Liver (tissue), 9 donors: ENCODE results near the gene PCAT7. TPM values are rescaled to one million over a fixed set of nuclear protein-coding genes. Genes with fewer than 3 reads are reported as not detected.

Source experiments
- DNase-seq: peaks from one replicate; pipeline ENCODE4 v3.0.0-alpha.2; 2017; ENCODE audit warnings: low spot score
- H3K27ac ChIP-seq, 2 donors: one replicate each; pipeline ENCODE4 v1.7.0; 2013; ENCODE audit warnings: inconsistent platforms in 2 of 2, low read length in 2 of 2, control low read depth in 1 of 2, low read depth in 1 of 2, mild to moderate bottlenecking in 1 of 2
- H3K27me3 ChIP-seq, 4 donors: one replicate each; pipeline versions ENCODE4 v1.6.1 to v1.7.0; 2013; ENCODE audit warnings: low read length in 3 of 4, inconsistent platforms in 1 of 4, mild to moderate bottlenecking in 1 of 4, moderate library complexity in 1 of 4; ENCODE audit not compliant: control insufficient read depth in 4 of 4, insufficient read depth in 4 of 4
- H3K36me3 ChIP-seq, 4 donors: one replicate each; pipeline versions ENCODE4 v1.6.1 to v1.7.0; 2013; ENCODE audit warnings: low read length in 3 of 4, mild to moderate bottlenecking in 3 of 4, low read depth in 1 of 4, moderate library complexity in 1 of 4; ENCODE audit not compliant: control insufficient read depth in 4 of 4, insufficient read depth in 3 of 4
- H3K4me1 ChIP-seq, 4 donors: one replicate each; pipeline versions ENCODE4 v1.6.1 to v1.7.0; 2013; ENCODE audit warnings: low read length in 3 of 4, mild to moderate bottlenecking in 3 of 4, moderate library complexity in 1 of 4; ENCODE audit not compliant: control insufficient read depth in 4 of 4, insufficient read depth in 4 of 4
- H3K4me3 ChIP-seq, 3 donors: one replicate each; pipeline versions ENCODE4 v1.6.1 to v1.7.0; 2013; ENCODE audit warnings: low read length in 3 of 3, control low read depth in 1 of 3, low read depth in 1 of 3, mild to moderate bottlenecking in 1 of 3
- H3K9ac ChIP-seq, 2 donors: one replicate each; pipeline ENCODE4 v1.7.0; 2013; ENCODE audit warnings: low read length in 2 of 2, mild to moderate bottlenecking in 2 of 2, moderate library complexity in 2 of 2, control low read depth in 1 of 2, low read depth in 1 of 2
- H3K9me3 ChIP-seq, 4 donors: one replicate each; pipeline versions ENCODE4 v1.6.1 to v1.7.0; 2013; ENCODE audit warnings: low read length in 3 of 4; ENCODE audit not compliant: control insufficient read depth in 4 of 4
- EGR1 ChIP-seq, 2 donors: IDR thresholded peaks; 2 replicates each; pipeline ENCODE4 v1.6.1; 2016 to 2018; ENCODE audit warnings: antibody characterized with exemption in 2 of 2, low read depth in 2 of 2
- FOXA1 ChIP-seq: IDR thresholded peaks from 2 replicates; pipeline ENCODE4 v1.6.1; 2016; ENCODE audit warnings: antibody characterized with exemption
- FOXA2 ChIP-seq: IDR thresholded peaks from 2 replicates; pipeline ENCODE4 v1.6.1; 2016; ENCODE audit warnings: antibody characterized with exemption
- GABPA ChIP-seq, 2 donors: IDR thresholded peaks in 1 of 2; conservative IDR thresholded peaks in 1 of 2; 2 replicates each; pipeline ENCODE4 v1.6.1; 2016; ENCODE audit warnings: antibody characterized with exemption in 2 of 2, mild to moderate bottlenecking in 1 of 2, moderate library complexity in 1 of 2
- HNF4A ChIP-seq, 2 donors: conservative IDR thresholded peaks; 2 replicates each; pipeline ENCODE4 v1.6.1; 2016; ENCODE audit warnings: antibody characterized with exemption in 2 of 2, mild to moderate bottlenecking in 2 of 2
- HNF4G ChIP-seq: IDR thresholded peaks from 2 replicates; pipeline ENCODE4 v1.6.1; 2016; ENCODE audit warnings: antibody characterized with exemption
- JUND ChIP-seq, 2 donors: IDR thresholded peaks; 2 replicates each; pipeline ENCODE4 v1.6.1; 2016; ENCODE audit warnings: antibody characterized with exemption in 2 of 2
- NR2F2 ChIP-seq: IDR thresholded peaks from 2 replicates; pipeline ENCODE4 v1.6.1; 2016; ENCODE audit warnings: antibody characterized with exemption
- RAD21 ChIP-seq, 2 donors: IDR thresholded peaks; 2 replicates each; pipeline ENCODE4 v1.6.1; 2016; ENCODE audit warnings: antibody characterized with exemption in 2 of 2, mild to moderate bottlenecking in 2 of 2
- RXRA ChIP-seq, 2 donors: IDR thresholded peaks; 2 replicates each; pipeline ENCODE4 v1.6.1; 2017 to 2018; ENCODE audit warnings: antibody characterized with exemption in 2 of 2, mild to moderate bottlenecking in 1 of 2
- SP1 ChIP-seq: IDR thresholded peaks from 2 replicates; pipeline ENCODE4 v1.6.1; 2018; ENCODE audit warnings: antibody characterized with exemption, mild to moderate bottlenecking
- TAF1 ChIP-seq: conservative IDR thresholded peaks from 2 replicates; pipeline ENCODE4 v1.6.1; 2016; ENCODE audit warnings: antibody characterized with exemption, mild to moderate bottlenecking
- YY1 ChIP-seq: IDR thresholded peaks from 2 replicates; pipeline ENCODE4 v1.6.1; 2016; ENCODE audit warnings: antibody characterized with exemption, mild to moderate bottlenecking
- WGBS: extraction: QIAGEN DNeasy Blood & Tissue Kit; methylation state at CpG from one replicate; pipeline ENCODE4 v1.1.7; 2013; 5-methylcytosine and 5-hydroxymethylcytosine counted together
- polyA plus RNA-seq, 2 donors: library from polyadenylated mRNA; stranded (reverse) in 1 of 2; unstranded in 1 of 2; fragments of 200-250 nt in 1 of 2; fragments of >200 nt in 1 of 2; fragmentation: Nextera tagmentation in 1 of 2; extraction: Ambion mirVana in 1 of 2; gene quantifications; one replicate each; pipeline versions ENCODE4 v1.2.1 to v1.2.3, GENCODE V29; 2013 to 2015
- total RNA-seq, 2 donors: library from RNA; depleted of rRNA; stranded (reverse); fragments of >200 nt; gene quantifications; one replicate each; pipeline ENCODE4 v1.2.3, GENCODE V29; 2014
- TF ChIP-seq, protein P1 (sequence below): IDR thresholded peaks from 2 replicates; pipeline ENCODE4 v1.6.1; 2016; ENCODE audit warnings: antibody characterized with exemption, mild to moderate bottlenecking
- TF ChIP-seq, protein P2 (sequence below): IDR thresholded peaks from 2 replicates; pipeline ENCODE4 v1.6.1; 2016; ENCODE audit warnings: antibody characterized with exemption
- TF ChIP-seq, protein P3 (sequence below): IDR thresholded peaks from 2 replicates; pipeline ENCODE4 v1.6.1; 2016; ENCODE audit warnings: antibody characterized with exemption
- TF ChIP-seq, protein P4 (sequence below): IDR thresholded peaks from 2 replicates; pipeline ENCODE4 v1.6.1; 2016; ENCODE audit warnings: antibody characterized with exemption
- TF ChIP-seq, protein P5 (sequence below): fragments of 150-350 bp; IDR thresholded peaks from 2 replicates; pipeline ENCODE4 v1.5.1; 2017; ENCODE audit warnings: improper control_type of control experiment, low read depth, low read length; ENCODE audit not compliant: missing input control
- donor health status: healthy.
- donor health status: healthy.
- donor health status: healthy.
- donor health status: healthy.
- donor health status: healthy.

The PCAT7 gene
- total and polyA plus RNA-seq, 4 donors = 0.19 to 0.95 (median 0.69) TPM

DNA sequence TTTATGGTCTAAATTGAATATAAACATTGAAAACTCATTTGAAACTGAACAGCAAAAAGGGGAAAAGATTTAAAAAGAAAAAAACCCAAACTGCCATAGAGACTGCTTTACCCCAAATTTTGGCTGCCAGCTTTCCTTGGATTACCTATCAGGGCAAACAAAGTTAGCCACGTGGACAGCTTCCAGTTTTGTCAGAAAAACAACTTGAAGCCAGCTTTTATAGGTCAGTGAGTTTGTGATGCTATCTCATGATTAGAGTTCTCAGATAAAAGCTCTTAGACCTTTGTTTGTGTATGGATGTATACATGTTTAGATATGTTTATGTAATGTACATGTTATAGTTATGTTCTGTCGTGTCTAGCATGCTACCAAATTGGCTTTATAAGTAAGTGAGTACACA lies 22.7 kb downstream of the PCAT7 start:
- peaks cover 0 to 17% (median 13%) of the 10 kb centered on the region in 4 donors for H3K4me1 ChIP-seq
- WGBS = 20% methylated on average over 2 of the region's 2 CpGs
- no peaks in the 10 kb centered on the region for H3K27me3 ChIP-seq
- H3K27ac ChIP-seq = peak overlapping the region; percentile 39 to 57
- H3K4me3 ChIP-seq = no peak overlapping the region
- no peak for DNase-seq
- TF ChIP-seq TAF1 (no peak), RAD21 (IDR thresholded peaks at IDR 0.05) (peak in 1 of 2 donors; percentile 16), JUND (IDR thresholded peaks at IDR 0.05) (no peak), EGR1 (IDR thresholded peaks at IDR 0.05; ENCODE audit: low read depth in 2 of 2) (no peak), YY1 (peak; percentile 25), FOXA1 (no peak), HNF4G (no peak), NR2F2 (no peak), RXRA (IDR thresholded peaks at IDR 0.05) (peak in 1 of 2 donors; percentile 40), SP1 (peak; percentile 26), HNF4A (conservative IDR thresholded peaks at IDR 0.05) (peak; percentile 14 to 25), FOXA2 (no peak), GABPA (IDR thresholded peaks at IDR 0.05 in 1 of 2, conservative IDR thresholded peaks at IDR 0.05 in 1 of 2) (no peak)
- TF ChIP-seq, protein P1, sequence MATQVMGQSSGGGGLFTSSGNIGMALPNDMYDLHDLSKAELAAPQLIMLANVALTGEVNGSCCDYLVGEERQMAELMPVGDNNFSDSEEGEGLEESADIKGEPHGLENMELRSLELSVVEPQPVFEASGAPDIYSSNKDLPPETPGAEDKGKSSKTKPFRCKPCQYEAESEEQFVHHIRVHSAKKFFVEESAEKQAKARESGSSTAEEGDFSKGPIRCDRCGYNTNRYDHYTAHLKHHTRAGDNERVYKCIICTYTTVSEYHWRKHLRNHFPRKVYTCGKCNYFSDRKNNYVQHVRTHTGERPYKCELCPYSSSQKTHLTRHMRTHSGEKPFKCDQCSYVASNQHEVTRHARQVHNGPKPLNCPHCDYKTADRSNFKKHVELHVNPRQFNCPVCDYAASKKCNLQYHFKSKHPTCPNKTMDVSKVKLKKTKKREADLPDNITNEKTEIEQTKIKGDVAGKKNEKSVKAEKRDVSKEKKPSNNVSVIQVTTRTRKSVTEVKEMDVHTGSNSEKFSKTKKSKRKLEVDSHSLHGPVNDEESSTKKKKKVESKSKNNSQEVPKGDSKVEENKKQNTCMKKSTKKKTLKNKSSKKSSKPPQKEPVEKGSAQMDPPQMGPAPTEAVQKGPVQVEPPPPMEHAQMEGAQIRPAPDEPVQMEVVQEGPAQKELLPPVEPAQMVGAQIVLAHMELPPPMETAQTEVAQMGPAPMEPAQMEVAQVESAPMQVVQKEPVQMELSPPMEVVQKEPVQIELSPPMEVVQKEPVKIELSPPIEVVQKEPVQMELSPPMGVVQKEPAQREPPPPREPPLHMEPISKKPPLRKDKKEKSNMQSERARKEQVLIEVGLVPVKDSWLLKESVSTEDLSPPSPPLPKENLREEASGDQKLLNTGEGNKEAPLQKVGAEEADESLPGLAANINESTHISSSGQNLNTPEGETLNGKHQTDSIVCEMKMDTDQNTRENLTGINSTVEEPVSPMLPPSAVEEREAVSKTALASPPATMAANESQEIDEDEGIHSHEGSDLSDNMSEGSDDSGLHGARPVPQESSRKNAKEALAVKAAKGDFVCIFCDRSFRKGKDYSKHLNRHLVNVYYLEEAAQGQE = no peak
- TF ChIP-seq, protein P2, sequence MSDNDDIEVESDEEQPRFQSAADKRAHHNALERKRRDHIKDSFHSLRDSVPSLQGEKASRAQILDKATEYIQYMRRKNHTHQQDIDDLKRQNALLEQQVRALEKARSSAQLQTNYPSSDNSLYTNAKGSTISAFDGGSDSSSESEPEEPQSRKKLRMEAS = no peak
- TF ChIP-seq, protein P3, sequence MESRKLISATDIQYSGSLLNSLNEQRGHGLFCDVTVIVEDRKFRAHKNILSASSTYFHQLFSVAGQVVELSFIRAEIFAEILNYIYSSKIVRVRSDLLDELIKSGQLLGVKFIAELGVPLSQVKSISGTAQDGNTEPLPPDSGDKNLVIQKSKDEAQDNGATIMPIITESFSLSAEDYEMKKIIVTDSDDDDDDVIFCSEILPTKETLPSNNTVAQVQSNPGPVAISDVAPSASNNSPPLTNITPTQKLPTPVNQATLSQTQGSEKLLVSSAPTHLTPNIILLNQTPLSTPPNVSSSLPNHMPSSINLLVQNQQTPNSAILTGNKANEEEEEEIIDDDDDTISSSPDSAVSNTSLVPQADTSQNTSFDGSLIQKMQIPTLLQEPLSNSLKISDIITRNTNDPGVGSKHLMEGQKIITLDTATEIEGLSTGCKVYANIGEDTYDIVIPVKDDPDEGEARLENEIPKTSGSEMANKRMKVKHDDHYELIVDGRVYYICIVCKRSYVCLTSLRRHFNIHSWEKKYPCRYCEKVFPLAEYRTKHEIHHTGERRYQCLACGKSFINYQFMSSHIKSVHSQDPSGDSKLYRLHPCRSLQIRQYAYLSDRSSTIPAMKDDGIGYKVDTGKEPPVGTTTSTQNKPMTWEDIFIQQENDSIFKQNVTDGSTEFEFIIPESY = no peak
- TF ChIP-seq, protein P4, sequence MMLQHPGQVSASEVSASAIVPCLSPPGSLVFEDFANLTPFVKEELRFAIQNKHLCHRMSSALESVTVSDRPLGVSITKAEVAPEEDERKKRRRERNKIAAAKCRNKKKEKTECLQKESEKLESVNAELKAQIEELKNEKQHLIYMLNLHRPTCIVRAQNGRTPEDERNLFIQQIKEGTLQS = no peak
- TF ChIP-seq, protein P5, sequence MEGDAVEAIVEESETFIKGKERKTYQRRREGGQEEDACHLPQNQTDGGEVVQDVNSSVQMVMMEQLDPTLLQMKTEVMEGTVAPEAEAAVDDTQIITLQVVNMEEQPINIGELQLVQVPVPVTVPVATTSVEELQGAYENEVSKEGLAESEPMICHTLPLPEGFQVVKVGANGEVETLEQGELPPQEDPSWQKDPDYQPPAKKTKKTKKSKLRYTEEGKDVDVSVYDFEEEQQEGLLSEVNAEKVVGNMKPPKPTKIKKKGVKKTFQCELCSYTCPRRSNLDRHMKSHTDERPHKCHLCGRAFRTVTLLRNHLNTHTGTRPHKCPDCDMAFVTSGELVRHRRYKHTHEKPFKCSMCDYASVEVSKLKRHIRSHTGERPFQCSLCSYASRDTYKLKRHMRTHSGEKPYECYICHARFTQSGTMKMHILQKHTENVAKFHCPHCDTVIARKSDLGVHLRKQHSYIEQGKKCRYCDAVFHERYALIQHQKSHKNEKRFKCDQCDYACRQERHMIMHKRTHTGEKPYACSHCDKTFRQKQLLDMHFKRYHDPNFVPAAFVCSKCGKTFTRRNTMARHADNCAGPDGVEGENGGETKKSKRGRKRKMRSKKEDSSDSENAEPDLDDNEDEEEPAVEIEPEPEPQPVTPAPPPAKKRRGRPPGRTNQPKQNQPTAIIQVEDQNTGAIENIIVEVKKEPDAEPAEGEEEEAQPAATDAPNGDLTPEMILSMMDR = no peak
- no peaks in the 10 kb centered on the region for H3K36me3 ChIP-seq
- no peaks in the 10 kb centered on the region for H3K9me3 ChIP-seq
- H3K9ac ChIP-seq = no peak overlapping the region
